HG02588 (cell line): ENCODE results near the gene RMND5B.
"Not testable (repeated sequence)": the region's sequence is repeated elsewhere in the genome, so short reads cannot be mapped to it uniquely, and the experiment has no call there.

Experiments used
- ATAC-seq: cut with Tn5 transposase; IDR thresholded peaks from one replicate; pipeline ENCODE4 v1.9.1; 2021; ENCODE audit warnings: mild to moderate bottlenecking, moderate library complexity; ENCODE audit not compliant: unreplicated experiment

RMND5B gene

DNA sequence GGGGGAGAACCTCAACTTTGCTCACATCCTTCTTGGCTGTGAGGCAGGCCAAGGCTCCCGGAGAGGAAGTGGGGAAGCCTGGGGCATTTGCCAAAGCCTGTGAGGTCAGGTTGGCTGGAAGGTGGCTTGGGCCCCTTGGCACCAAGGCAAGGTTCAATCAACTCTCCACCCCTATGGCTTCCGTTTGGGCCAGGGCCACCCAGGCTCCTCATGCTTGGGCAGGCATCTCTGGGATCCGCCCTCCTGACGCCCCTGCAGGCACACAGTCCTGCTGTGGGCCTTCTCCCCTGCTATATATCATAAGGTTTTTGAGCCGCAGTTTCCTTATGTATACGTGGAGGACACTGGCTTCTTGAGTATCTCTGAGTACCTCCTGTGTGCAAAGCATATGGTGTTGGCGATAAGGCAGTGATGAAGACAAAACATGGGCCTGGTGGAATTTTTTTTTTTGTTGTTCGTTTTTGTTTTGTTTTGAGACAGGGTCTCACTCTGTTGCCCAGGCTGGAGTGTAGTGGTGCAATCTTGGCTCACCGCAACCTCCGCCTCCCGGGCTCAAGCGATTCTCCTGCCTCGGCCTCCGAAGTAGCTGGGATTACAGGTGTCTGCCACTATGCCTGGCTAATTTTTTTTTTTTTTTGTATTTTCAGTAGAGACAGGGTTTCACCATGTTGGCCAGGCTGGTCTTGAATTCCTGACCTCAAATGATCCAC, 3.4 kb upstream of the RMND5B start:
- not testable (repeated sequence) for ATAC-seq

DNA sequence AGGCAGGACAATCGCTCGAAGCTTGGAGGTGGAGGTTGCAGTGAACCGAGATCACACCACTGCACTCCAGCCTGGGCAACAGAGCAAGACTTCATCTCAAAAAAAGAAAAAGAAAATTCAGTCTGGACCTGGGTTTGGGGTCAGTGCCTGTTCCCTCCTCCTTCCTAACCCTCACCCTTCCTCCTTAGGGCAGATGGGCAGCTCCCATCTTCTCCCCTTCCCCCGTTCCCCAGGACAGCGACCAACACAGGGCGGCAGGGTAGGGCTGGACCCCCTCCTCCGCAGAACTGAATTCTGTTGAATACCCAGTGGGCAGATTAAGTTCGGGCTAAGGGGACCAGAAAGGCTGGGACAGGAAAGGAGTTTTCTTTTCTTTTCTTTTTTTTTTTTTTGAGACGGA, 1.5 kb upstream of the RMND5B start:
- ATAC-seq = no peak

DNA sequence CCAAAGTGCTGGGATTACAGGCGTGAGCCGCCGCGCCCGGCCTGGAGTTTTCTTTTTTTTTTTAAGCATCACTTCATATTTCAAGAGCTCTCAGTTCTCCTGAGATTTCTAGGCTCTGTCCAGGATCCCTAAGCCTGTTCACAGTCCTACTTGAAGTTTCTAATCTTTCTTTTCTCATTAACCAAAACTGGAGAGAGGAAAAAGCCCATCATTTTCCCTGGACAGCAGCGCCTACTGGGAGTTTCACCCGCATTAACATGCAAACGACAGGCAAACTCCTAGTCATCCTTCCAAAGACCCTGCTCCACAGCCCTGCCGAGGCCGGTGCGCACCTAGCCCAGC, 609 bp upstream of the RMND5B start:
- not testable (repeated sequence) for ATAC-seq

DNA sequence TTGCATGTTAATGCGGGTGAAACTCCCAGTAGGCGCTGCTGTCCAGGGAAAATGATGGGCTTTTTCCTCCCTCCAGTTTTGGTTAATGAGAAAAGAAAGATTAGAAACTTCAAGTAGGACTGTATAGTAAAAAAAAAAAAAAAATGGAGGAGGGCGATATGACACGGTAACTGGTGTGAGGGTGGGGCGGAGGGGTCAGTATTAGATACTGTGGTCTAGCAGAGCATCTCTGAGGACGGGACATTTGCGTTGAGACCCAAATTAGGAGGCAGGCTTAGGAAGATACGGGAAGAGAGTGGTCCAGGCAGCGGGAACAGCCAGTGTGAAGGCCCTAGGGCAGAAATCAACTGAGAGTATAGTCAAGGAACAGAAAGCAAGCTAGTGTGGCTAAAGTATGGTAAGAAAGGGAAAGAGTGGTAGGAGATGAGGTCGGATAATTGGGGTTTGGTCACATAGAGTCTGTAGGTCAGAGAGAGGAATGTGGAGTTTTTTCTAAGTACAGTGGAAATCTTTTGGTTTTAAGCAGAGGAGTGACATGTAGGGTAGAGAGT, 707 bp downstream of the RMND5B start:
- ATAC-seq = no peak

DNA sequence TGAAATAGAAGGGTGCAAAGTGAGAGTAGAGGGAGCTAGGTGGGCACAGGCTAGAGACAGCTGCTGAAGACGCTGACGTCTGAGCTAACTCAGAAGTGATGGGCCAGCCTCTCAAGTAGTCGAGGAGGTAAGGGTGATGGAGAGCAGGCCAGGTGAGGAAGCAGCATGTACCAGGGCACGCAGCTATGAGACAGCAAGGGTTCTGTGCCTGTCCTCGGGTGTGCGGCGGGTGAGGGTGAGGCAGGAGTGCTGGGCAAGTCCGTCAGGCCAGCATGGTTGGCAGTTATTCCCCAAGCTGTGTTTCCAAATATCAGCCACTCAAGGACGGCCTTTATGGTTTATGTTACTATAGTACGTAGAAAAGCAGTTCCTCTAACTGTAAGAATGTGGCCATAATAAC, 6.2 kb downstream of the RMND5B start:
- ATAC-seq = no peak

DNA sequence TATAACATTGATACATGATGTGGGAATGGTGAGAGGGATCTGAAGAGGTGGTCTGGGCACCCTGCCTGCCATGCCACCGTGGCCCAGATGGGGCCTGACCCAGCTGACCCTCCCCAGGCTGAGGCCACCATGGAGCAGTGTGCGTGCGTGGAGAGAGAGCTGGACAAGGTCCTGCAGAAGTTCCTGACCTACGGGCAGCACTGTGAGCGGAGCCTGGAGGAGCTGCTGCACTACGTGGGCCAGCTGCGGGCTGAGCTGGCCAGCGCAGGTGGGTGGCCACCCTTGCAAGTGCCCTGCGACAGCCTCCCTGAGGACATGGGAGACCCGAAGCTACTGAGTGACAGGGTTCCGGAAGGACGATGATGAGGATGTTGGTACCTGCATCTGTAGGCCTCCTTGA, 7.2 kb downstream of the RMND5B start:
- ATAC-seq = no peak

DNA sequence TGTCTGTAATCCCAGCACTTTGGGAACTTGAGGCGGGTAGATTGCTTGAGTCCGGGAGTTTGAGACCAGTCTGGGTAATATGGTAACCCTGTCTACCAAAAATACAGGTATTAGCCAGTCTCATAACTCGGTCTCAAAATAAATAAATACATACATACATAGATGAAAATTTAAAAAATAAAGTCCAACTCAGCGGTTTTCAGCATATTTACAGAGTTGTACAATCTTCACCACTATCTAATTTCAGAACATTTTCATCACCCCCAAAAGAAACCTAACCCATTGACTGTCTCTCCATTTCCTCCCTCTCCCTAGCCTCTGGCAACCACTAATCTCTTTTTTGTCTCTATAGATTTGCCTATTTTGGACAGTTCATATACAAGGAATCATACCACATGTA, 10.7 kb downstream of the RMND5B start:
- ATAC-seq = no peak

DNA sequence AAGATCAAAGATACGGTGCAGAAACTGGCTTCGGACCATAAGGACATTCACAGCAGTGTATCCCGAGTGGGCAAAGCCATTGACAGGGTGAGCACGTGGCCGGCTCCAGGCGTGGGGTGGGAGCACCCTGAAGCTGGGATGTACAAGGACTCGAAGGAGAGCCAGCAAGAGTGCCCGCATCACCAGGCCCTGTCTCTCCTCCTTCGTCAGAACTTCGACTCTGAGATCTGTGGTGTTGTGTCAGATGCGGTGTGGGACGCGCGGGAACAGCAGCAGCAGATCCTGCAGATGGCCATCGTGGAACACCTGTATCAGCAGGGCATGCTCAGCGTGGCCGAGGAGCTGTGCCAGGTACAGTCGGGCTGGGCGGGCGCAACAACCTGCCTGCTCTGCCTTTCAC, 11.8 kb downstream of the RMND5B start:
- ATAC-seq = no peak

DNA sequence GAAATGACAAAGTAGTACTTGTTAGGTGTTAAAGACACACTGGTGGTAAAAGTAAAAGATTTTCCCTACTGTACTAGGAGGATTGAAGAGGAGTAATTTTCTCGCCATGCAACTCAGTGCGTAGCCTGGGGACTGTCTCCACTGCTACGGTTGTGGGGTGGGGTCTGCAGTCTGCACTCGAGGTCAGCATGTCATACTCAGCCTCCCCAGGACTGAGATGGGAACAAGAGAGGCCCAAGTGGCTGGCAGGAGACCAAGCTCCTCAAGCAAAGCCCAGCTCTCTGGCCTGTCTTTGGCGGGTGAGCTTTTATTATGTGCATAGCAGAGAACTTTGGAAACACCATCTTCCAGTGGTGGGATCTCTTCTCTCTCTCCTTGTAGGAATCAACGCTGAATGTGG, 12.4 kb downstream of the RMND5B start:
- no peak for ATAC-seq

DNA sequence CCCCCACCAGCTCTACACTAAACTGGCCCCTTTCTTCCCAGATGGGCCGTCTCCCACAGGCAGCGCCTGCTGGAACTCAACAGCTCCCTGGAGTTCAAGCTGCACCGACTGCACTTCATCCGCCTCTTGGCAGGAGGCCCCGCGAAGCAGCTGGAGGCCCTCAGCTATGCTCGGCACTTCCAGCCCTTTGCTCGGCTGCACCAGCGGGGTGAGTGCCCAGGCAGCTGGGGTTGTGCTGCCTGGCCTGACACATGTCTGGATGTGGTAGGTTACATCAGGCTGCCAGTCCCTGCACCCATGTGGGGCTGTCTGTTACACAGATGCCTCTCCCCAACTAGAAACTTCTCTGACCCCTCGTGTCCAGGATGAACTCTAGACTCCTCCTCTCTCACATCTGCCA, 13.1 kb downstream of the RMND5B start:
- no peak for ATAC-seq

DNA sequence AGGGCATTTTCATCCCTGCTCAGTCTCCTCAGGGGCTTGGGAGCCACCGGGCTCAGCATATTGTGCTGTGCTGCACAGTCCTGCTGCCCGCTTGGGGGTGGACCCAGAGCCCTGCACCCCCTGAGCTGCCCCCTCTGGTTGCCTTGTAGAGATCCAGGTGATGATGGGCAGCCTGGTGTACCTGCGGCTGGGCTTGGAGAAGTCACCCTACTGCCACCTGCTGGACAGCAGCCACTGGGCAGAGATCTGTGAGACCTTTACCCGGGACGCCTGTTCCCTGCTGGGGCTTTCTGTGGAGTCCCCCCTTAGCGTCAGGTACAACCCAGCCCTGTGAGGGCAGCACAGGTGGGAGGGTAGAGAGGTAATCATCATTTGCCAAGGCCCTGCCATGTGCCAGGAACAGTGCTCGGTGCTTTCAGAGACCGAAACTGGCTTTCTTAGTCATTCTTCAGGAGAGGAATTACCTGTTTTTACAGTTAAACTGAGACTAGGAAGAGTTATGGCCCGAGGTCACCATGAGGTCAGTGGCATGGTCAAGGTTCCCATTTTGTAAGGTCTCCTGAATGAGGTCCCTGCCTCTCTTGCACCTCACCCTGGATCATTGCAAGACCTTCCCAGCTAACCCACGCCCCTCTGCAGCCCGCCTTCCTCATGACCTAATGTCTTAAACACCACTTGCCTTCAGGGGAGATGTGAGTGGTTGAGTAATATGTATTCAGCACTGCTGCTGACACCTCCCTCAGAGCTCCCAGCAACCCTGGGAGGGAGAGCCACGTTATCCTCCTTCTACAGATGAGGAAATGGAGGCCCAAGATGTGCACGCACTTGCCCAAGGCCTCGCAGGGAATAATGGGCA, 15.4 kb downstream of the RMND5B start:
- ATAC-seq = no peak

DNA sequence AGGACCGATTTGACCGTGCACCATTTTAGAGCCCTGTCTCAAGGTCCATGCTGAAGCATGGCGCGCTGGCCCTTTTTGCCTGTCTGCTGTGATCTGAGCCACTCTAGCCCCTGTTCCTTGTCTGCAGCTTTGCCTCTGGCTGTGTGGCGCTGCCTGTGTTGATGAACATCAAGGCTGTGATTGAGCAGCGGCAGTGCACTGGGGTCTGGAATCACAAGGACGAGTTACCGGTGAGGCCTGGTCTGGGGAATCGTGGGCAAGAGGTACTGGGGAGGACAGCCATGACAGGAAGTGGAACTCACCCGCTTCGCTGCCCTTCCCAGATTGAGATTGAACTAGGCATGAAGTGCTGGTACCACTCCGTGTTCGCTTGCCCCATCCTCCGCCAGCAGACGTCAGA, 16.6 kb downstream of the RMND5B start:
- ATAC-seq = no peak

DNA sequence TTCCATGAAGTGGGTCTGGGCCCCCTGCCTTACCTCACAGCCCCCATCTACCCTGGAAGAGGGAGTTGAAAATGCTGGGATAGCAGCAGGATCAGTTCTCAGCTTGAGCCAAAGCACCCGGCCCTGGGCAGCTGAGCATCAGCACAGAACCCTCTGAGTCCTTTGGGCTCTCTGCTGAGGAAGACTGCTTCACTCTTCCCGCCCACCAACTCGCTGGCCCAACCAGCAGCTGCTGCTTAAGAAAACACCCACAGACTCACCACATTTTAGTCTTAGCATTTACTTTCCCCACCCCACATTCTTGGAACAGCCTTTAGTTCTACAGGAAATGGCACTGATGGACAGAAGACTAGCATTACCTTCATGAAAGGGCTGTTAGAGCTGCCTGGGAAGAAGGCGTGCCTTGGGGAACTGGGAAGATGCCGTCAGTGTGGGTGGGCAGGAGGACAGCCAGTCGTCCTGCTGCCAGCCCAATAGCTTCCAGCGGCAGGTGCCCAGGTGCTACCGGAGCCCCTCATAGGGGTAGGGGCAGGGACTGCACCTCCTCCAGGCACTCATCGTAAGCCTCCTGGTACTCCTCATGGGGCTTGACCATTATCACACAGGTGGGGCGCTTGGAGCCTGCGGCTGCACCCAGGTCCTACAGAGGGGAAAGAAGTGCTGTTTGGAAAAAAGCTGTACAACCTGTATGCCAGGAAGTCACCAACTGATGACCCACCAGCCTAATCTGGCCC, 18.6 kb downstream of the RMND5B start:
- ATAC-seq = no peak

DNA sequence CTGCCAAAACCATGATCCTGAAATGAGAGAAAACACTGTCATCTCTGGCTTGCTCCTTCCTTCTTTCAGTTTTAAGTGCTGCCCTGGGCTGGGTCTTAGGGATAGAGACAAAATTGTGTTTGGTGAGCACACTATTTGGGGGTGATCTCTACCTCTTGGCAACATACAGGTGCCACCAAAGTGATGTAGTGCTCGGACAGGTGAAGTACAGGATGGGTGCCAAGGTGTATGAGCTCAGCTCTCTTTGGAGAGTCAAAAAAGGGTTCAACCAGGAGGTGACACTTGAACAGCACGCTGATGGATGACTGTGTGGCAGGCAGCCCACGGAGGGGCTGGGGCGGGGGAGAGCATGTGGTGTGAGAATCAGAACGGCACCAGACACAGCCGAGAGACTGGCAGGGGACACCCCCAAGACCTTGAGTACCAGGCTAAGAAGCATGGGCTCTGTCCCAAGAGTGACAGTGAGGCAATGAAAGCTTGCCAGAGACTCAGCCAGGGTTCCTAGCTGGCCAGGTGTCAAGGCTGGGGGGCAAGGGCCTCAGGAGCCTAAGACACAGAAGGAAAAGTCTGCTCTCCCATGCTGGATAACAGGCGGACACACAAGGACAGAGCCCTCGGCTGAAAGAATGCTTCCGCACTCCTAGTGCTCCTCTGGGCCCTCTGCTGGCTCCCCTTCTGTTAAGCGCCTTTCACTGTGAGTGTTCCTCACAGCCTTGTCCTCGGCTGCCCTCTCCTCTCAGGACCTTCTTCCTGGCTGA, 20.3 kb downstream of the RMND5B start:
- no peak for ATAC-seq

DNA sequence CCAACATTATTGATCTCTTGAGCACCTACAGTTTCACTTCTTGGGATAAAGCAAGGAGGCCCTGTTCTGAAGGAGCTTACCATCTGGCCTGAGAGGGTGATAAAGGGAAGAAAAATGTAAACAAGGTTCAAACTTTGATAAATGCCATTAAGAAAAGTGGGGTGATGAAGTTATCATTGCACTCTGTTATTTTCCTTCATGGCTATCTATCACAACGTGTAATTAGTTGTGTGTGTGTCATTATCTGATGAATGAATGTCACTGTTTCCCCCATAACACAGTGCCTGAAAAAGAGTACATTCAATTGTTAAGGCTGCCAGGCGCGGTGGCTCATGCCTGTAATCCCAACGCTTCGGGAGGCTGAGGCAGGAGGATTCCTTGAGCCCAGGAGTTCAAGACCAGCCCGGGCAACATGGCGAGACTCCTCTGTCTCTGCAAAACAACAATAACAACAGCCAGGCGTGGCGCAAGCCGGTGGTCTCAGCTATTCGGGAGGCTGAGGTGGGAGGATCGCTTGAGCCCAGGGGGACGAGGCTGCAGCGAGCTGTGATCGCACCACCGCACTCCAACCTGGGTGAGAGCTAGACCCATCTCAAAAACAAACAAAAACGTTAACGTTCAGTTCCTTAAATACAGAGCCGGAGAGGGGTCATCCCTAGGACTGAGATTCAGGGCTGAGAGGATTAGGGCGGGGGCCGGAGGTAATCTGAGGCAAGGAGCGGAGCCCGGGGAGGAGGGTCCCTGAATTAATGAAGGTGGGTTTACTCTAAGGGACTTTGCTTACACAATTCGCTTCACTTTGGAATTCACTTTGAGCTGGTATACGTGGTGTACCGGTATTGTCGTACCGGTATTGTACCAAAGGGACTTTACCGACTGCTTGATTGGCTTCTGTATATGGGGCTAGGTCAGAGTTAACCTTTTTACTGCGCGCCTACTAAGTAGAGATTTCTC, 22.0 kb downstream of the RMND5B start:
- no peak for ATAC-seq

DNA sequence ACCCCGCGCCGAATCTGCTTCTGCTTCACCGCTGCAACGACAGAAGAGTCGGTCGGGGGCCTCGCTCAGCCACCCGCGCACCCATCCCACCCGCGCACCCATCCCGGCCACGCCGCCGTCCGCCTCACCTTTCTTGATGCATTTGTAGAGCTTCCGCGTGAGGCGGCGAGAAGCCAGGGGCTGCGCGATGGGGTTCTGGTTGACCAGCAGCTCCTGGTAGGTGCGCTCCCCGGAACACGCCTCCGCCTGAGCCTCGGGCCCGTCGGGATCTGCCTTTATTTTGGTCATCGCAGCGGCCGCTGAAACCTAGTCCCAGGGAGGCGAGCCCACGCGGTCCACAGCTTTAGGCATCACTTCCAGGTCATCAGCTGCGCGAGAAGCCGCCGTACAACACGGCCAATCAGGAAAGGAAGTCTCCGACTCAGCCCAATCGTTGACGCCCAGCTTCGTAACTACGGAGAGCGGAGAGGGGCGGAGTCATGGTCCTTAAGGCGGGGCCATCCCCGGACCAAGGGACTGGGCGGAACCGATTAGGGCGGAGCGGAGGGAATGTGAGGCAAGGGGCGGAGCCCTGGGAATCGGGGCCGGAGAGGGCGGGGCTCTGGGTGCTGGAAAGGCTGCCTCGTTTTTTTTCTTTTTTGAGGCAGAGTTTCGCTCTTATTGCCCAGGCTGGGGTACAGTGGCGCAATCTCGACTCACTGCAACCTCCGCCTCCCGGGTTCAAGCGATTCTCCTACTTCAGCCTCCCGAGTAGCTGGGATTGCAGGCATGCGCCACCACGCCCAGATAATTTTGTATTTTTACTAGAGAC, 22.9 kb downstream of the RMND5B start, which contains the start of gene NHP2:
TSS of gene NHP2 (minus strand) at position 356 of the 811 bp plus-strand sequence. CDS start at position 288, 68 bp downstream.
- ATAC-seq = peak; percentile 98

DNA sequence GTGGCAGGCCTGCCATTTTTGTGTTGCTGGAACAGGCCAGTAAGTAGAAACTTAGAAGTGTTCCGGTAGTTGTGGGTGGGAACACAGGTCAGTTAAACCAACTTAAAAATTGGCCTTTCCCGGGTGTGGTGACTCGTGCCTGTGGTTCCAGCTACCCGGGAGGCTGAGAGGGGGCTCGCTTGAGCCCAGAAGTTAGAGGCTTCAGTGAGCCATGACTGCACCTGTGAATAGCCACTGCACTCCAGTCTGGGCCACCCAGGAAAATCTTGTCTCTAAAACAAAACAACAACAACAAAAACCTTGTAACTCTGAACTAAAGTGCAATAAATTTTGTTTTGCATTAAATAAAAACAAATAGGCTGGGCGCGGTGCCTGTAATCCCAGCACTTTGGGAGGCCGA, 24.3 kb downstream of the RMND5B start:
- no peak for ATAC-seq

DNA sequence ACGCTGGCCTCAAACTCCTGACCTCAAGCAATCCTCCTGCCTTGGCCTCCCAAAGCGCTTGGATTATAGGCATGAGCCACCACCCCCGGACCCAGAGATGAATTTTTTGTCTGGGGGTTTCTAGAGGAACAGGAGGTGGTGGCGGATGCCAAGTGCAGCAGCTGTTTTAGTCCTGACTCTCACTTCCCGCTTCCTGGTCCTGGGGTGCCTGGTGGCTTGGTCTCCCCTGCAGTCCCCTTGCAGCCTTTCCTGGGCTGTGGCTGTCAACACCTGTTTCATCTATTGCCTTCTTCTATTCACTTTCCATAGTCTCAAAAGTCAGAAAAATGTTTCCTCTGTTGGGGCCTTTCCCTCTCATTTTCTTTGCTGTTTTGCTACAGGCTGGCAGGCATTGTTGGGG, 29.4 kb downstream of the RMND5B start:
- ATAC-seq = no peak

DNA sequence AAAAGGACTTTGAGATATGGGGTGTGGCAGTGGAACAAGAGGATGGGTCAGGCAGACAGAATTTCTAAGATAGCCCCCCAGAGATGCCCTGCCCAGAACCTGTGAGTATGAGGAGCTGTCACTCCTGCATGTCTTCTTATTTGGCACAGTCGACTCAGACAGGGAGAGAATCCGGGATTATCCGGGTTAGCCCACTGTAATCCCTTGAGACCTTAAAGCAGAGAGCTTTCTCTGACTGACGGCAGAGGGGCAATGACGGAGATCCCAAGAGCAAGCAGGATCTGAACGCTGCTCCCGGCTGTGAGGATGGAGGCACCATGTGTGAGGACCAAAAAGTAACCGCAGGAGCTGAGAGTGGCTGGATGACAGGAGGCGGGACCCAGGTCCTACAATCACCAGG, 31.7 kb downstream of the RMND5B start:
- no peak for ATAC-seq
